ENCODE data around the gene ARIH2.

- TF ChIP-seq EZH2 (IDR thresholded peaks at IDR 0.05; ENCODE audit: low read length) = no peak
- TF ChIP-seq, protein P1, sequence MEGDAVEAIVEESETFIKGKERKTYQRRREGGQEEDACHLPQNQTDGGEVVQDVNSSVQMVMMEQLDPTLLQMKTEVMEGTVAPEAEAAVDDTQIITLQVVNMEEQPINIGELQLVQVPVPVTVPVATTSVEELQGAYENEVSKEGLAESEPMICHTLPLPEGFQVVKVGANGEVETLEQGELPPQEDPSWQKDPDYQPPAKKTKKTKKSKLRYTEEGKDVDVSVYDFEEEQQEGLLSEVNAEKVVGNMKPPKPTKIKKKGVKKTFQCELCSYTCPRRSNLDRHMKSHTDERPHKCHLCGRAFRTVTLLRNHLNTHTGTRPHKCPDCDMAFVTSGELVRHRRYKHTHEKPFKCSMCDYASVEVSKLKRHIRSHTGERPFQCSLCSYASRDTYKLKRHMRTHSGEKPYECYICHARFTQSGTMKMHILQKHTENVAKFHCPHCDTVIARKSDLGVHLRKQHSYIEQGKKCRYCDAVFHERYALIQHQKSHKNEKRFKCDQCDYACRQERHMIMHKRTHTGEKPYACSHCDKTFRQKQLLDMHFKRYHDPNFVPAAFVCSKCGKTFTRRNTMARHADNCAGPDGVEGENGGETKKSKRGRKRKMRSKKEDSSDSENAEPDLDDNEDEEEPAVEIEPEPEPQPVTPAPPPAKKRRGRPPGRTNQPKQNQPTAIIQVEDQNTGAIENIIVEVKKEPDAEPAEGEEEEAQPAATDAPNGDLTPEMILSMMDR (optimal IDR thresholded peaks at IDR 0.05 in 1 of 3, IDR thresholded peaks at IDR 0.05 in 1 of 3, conservative IDR thresholded peaks at IDR 0.05 in 1 of 3; ENCODE audit: extremely low read depth in 1 of 3, insufficient read depth in 2 of 3, low read length in 3 of 3) = no peak
These were observed 72.2 kb downstream of the ARIH2 start for GRCh38 chr3:48990636-48991469.

Measured in keratinocyte (primary cell).